ENCODE data around the gene KLRF2. TPM values are rescaled to one million over a fixed set of nuclear protein-coding genes. Genes with fewer than 3 reads are reported as not detected.

The KLRF2 gene
- polyA plus RNA-seq, 1 of the 3 experiments (the other 2 are of a cell fraction) = not detected

GRCh38 chr12:9910716-9911421, 29.6 kb downstream of the KLRF2 start:
- DNase-seq = no peak
- Histone ChIP-seq H3F3A (replicated peaks; ENCODE audit: insufficient read depth) (no peaks in the 10 kb centered on the region), H3K4me1 (ENCODE audit: control insufficient read depth in 1 of 2, insufficient read depth in 2 of 2, low read depth in 1 of 2, low read length in 1 of 2) (no peaks in the 10 kb centered on the region), H2AFZ (ENCODE audit: low read depth) (no peak overlapping the region), H3K79me2 (ENCODE audit: insufficient read depth) (no peaks in the 10 kb centered on the region), H4K20me1 (ENCODE audit: insufficient read depth) (no peaks in the 10 kb centered on the region), H3K4me3 (ENCODE audit: low read depth in 2 of 2, low read length in 1 of 2) (no peak overlapping the region), H3K36me3 (replicated peaks in 1 of 2; ENCODE audit: control insufficient read depth in 1 of 2, insufficient read depth in 2 of 2, low read length in 1 of 2) (no peaks in the 10 kb centered on the region), H3K9ac (no peak overlapping the region), H3K27ac (ENCODE audit: low read depth in 2 of 2, low read length in 1 of 2) (no peak overlapping the region), H3K9me2 (no peaks in the 10 kb centered on the region), H3K4me2 (no peak overlapping the region), H3K27me3 (ENCODE audit: insufficient read depth) (no peaks in the 10 kb centered on the region), H3K9me3 (no peaks in the 10 kb centered on the region)
- TF ChIP-seq YY1 (IDR thresholded peaks at IDR 0.05; ENCODE audit: low read depth) (no peak), NFIC (IDR thresholded peaks at IDR 0.05; ENCODE audit: borderline replicate concordance) (no peak), MAX (IDR thresholded peaks at IDR 0.05; ENCODE audit: low read depth) (no peak), ELF1 (IDR thresholded peaks at IDR 0.05) (no peak), MXI1 (IDR thresholded peaks at IDR 0.05; ENCODE audit: low read depth, low read length) (no peak), MEF2A (IDR thresholded peaks at IDR 0.05; ENCODE audit: borderline replicate concordance, low read depth) (no peak), FOXM1 (IDR thresholded peaks at IDR 0.05; ENCODE audit: low read depth) (no peak)
- CTCF ChIA-PET = no interaction called here
- WGBS (ENCODE audit: low lambda C conversion rate) = under 1% methylated on average over 7 of the region's 7 CpGs
- POLR2A ChIA-PET = no interaction called here

- no peaks in the 10 kb centered on the region for H3K9me3 ChIP-seq
- POLR2A ChIA-PET = no interaction called here
- no peaks in the 10 kb centered on the region for H3K36me3 ChIP-seq (replicated peaks in 1 of 2; ENCODE audit: control insufficient read depth in 1 of 2, insufficient read depth in 2 of 2, low read length in 1 of 2)
- no peak overlapping the region for H3K27ac ChIP-seq (ENCODE audit: low read depth in 2 of 2, low read length in 1 of 2)
- no peak overlapping the region for H3K4me3 ChIP-seq (ENCODE audit: low read depth in 2 of 2, low read length in 1 of 2)
- TF ChIP-seq NRF1 (IDR thresholded peaks at IDR 0.05; ENCODE audit: low read depth, low read length) = no peak
- TF ChIP-seq MXI1 (IDR thresholded peaks at IDR 0.05; ENCODE audit: low read depth, low read length) = no peak
- TF ChIP-seq TCF12 (IDR thresholded peaks at IDR 0.05) = no peak
- no peak for TF ChIP-seq CHD2 (IDR thresholded peaks at IDR 0.05; ENCODE audit: low read length, partially characterized antibody)
- TF ChIP-seq GATA2 (CRISPR knock-in tag; IDR thresholded peaks at IDR 0.05) = no peak
- TF ChIP-seq ZBTB33 (IDR thresholded peaks at IDR 0.05; ENCODE audit: borderline replicate concordance, low read depth) = no peak
- TF ChIP-seq EZH2phosphoT487 (IDR thresholded peaks at IDR 0.05; ENCODE audit: borderline replicate concordance, low read depth) = no peak
- no peak for TF ChIP-seq SMC3 (IDR thresholded peaks at IDR 0.05; ENCODE audit: low read depth, low read length)
- no peak for TF ChIP-seq MEF2A (IDR thresholded peaks at IDR 0.05; ENCODE audit: borderline replicate concordance, low read depth)
- TF ChIP-seq PBX3 (IDR thresholded peaks at IDR 0.05) = no peak
- no peak for TF ChIP-seq IRF3 (IDR thresholded peaks at IDR 0.05; ENCODE audit: low read depth, low read length)
- no peaks in the 10 kb centered on the region for H3K27me3 ChIP-seq (ENCODE audit: insufficient read depth)
- H3K4me2 ChIP-seq = no peak overlapping the region
- H3K79me2 ChIP-seq (ENCODE audit: insufficient read depth) = no peaks in the 10 kb centered on the region
- H4K20me1 ChIP-seq (ENCODE audit: insufficient read depth) = no peaks in the 10 kb centered on the region
- H3K4me1 ChIP-seq (ENCODE audit: control insufficient read depth in 1 of 2, insufficient read depth in 2 of 2, low read depth in 1 of 2, low read length in 1 of 2) = no peaks in the 10 kb centered on the region
- H2AFZ ChIP-seq (ENCODE audit: low read depth) = no peak overlapping the region
- no peaks in the 10 kb centered on the region for H3K9me2 ChIP-seq
- H3K9ac ChIP-seq = no peak overlapping the region
- DNase-seq = no peak
- CTCF ChIA-PET = no interaction called here
- no peaks in the 10 kb centered on the region for H3F3A ChIP-seq (replicated peaks; ENCODE audit: insufficient read depth)
Observed at GRCh38 chr12:9911708-9912107, 30.4 kb downstream of the KLRF2 start.

Measured in SK-N-SH (cell line).